Measurements from ENCODE around the gene SPDL1.

DNA sequence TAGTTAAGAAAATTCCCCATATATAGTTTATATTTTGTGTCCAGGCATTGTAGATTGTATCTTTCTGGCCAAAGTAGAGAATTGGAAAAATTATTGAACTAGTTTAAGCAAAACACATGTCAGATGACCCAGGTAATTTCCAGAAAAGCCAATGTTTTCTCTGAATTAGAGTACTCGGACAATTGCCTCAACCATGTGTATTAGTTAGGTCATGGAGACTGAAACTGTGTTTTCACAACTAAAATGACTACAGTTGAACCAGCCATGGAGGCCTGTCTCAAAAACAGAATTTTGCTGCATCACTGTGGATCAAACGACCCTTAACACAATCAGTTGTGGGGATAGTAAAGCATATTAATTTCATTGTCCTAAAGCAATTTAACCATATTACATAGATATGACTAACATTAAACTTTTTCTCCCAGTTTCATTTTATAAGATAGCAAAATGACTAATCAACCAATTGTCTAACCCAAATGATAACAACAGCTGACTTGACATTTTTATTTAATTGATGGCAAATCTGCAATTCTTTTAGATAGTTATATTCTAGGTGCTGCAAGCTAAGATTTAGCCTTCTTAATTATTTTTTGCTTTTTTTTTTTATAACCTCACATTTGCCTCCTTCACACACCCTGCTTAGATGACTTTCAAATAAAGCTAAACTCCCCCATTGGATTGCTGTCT, 39.2 kb upstream of the SPDL1 start:
- TF ChIP-seq POLR2AphosphoS5 (IDR thresholded peaks at IDR 0.05; ENCODE audit: low read depth, low read length): no peak
- TF ChIP-seq POLR2A (IDR thresholded peaks at IDR 0.05; ENCODE audit: low read depth, low read length): no peak
- TF ChIP-seq TAF1 (IDR thresholded peaks at IDR 0.05; ENCODE audit: borderline replicate concordance, low read depth, low read length): no peak
